Chondrocyte (in vitro differentiated cells): Measurements from ENCODE around the gene RIMBP2. TPM values are rescaled to one million over a fixed set of nuclear protein-coding genes. Genes with fewer than 3 reads are reported as not detected.

Source experiments
- DNase-seq: peaks from one replicate; pipeline ENCODE4 v3.0.0; 2021; ENCODE audit warnings: mixed read lengths, low spot score
- H3K27ac Mint-ChIP-seq: one replicate; pipeline ENCODE4 v1.8.0; 2021; ENCODE audit warnings: mild to moderate bottlenecking, moderate library complexity, mixed read lengths; ENCODE audit not compliant: unreplicated experiment
- H3K27me3 Mint-ChIP-seq: 2 replicates; pipeline ENCODE4 v1.8.0; 2021; ENCODE audit warnings: low read depth, mixed read lengths
- H3K36me3 Mint-ChIP-seq: 2 replicates; pipeline ENCODE4 v1.8.0; 2021; ENCODE audit warnings: low read depth, mixed read lengths
- H3K4me1 Mint-ChIP-seq: 2 replicates; pipeline ENCODE4 v1.8.0; 2021; ENCODE audit warnings: low read depth, mild to moderate bottlenecking, mixed read lengths
- H3K4me3 Mint-ChIP-seq: one replicate; pipeline ENCODE4 v1.8.0; 2021; ENCODE audit warnings: mild to moderate bottlenecking, moderate library complexity, mixed read lengths; ENCODE audit not compliant: unreplicated experiment
- H3K9me3 Mint-ChIP-seq: 2 replicates; pipeline ENCODE4 v1.8.0; 2021; ENCODE audit warnings: low read depth, mixed read lengths
- CTCF ChIP-seq: fragments of 200-600 bp; sonication (generic); IDR thresholded peaks from 2 replicates; pipeline ENCODE4 v1.5.0; 2021; ENCODE audit warnings: antibody characterized with exemption, mild to moderate bottlenecking, moderate library complexity
- total RNA-seq: library from RNA; stranded (reverse); gene quantifications from 3 replicates; pipeline ENCODE4 v1.2.1, GENCODE V29; 2021

Gene RIMBP2
- total RNA-seq, 1 donor from 2014 or later: 0.30 TPM

- Mint-ChIP-seq H3K27ac (no peak overlapping the region), H3K36me3 (no peaks in the 10 kb centered on the region), H3K4me3 (no peak overlapping the region), H3K4me1 (no peaks in the 10 kb centered on the region), H3K27me3 (no peaks in the 10 kb centered on the region), H3K9me3 (peaks cover 18% of the 10 kb centered on the region)
- TF ChIP-seq CTCF: no peak
- no peak for DNase-seq
Observed at GRCh38 chr12:130433411-130433810, 282.7 kb downstream of the RIMBP2 start.

- H3K4me1 Mint-ChIP-seq: no peaks in the 10 kb centered on the region
- no peak for TF ChIP-seq CTCF
- DNase-seq: no peak
- H3K27ac Mint-ChIP-seq: no peak overlapping the region
- H3K36me3 Mint-ChIP-seq: no peaks in the 10 kb centered on the region
- peaks cover 18% of the 10 kb centered on the region for H3K9me3 Mint-ChIP-seq
- no peaks in the 10 kb centered on the region for H3K27me3 Mint-ChIP-seq
- no peak overlapping the region for H3K4me3 Mint-ChIP-seq
Observed at GRCh38 chr12:130431176-130431575, 284.9 kb downstream of the RIMBP2 start.

GRCh38 chr12:130429656-130430505 lies 286.2 kb downstream of the RIMBP2 start:
- Mint-ChIP-seq H3K4me3 (no peak overlapping the region), H3K9me3 (peaks cover 18% of the 10 kb centered on the region), H3K4me1 (no peaks in the 10 kb centered on the region), H3K36me3 (no peaks in the 10 kb centered on the region), H3K27ac (no peak overlapping the region), H3K27me3 (no peaks in the 10 kb centered on the region)
- TF ChIP-seq CTCF: no peak
- peak; percentile 72 for DNase-seq

GRCh38 chr12:130428116-130428515 lies 288.0 kb downstream of the RIMBP2 start:
- DNase-seq: peak; percentile 84
- Mint-ChIP-seq H3K9me3 (peaks cover 10% of the 10 kb centered on the region), H3K27ac (no peak overlapping the region), H3K36me3 (no peaks in the 10 kb centered on the region), H3K4me1 (no peaks in the 10 kb centered on the region), H3K27me3 (no peaks in the 10 kb centered on the region), H3K4me3 (no peak overlapping the region)
- no peak for TF ChIP-seq CTCF

DNA sequence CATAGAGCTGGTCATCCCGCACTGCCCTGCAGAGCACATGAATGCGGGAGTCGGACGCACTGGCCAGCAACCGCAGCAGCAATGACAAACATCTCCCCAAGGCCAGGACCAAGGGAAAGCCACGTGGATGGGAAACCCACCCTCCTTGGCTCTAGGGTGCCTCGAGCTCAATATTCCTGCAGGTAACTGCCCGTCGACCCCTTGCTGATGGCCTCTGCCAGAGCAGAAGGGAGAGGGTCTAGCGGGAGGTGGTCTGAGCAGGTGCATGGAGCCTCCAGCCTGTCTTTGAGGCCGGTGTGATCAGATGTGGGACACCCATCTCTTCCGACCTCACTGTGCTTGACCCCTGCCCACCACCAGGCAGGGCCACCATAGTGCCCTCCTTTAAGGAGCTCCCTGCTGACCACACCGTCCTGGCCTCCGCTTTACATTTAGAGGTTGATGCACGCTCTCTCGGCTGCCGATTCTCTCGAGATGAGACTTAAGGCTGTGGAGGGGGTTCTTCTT lies 288.7 kb downstream of the RIMBP2 start:
- H3K27me3 Mint-ChIP-seq: no peaks in the 10 kb centered on the region
- no peak overlapping the region for H3K27ac Mint-ChIP-seq
- DNase-seq: peak; percentile 72
- H3K4me3 Mint-ChIP-seq: no peak overlapping the region
- no peak for TF ChIP-seq CTCF
- peaks cover 4% of the 10 kb centered on the region for H3K9me3 Mint-ChIP-seq
- H3K36me3 Mint-ChIP-seq: no peaks in the 10 kb centered on the region
- H3K4me1 Mint-ChIP-seq: no peaks in the 10 kb centered on the region
